Neural progenitor cell (in vitro differentiated cells): Measurements from ENCODE around the gene PLA2G4E. TPM values are rescaled to one million over a fixed set of nuclear protein-coding genes. Genes with fewer than 3 reads are reported as not detected.
A peak's percentile ranks its signal among the peaks of the same experiment; 100 is the strongest.

Source experiments
- DNase-seq: peaks from one replicate; pipeline ENCODE4 v3.0.0-alpha.2; 2016; ENCODE audit warnings: low spot score
- H2AFZ ChIP-seq: fragments of 200-600 bp; sonication (generic); replicated peaks from 2 replicates; pipeline ENCODE4 v1.6.1; 2016; ENCODE audit warnings: antibody characterized with exemption
- H3F3A ChIP-seq: fragments of 200-600 bp; sonication (generic); 2 replicates; pipeline ENCODE4 v1.6.1; 2016; ENCODE audit warnings: antibody characterized with exemption, low read depth
- H3K27ac ChIP-seq: fragments of 200-600 bp; sonication (generic); 2 replicates; pipeline ENCODE4 v1.5.1; 2016; ENCODE audit warnings: mild to moderate bottlenecking
- H3K27me3 ChIP-seq: fragments of 200-600 bp; sonication (generic); 2 replicates; pipeline ENCODE4 v1.6.1; 2016; ENCODE audit warnings: mild to moderate bottlenecking, moderate library complexity
- H3K36me3 ChIP-seq: fragments of 200-600 bp; sonication (generic); 2 replicates; pipeline ENCODE4 v1.5.1; 2016
- H3K4me1 ChIP-seq: fragments of 200-600 bp; sonication (generic); 2 replicates; pipeline ENCODE4 v1.6.1; 2016; ENCODE audit warnings: mixed run types
- H3K4me2 ChIP-seq: fragments of 200-600 bp; sonication (generic); 2 replicates; pipeline ENCODE4 v1.6.1; 2016
- H3K4me3 ChIP-seq: fragments of 200-600 bp; sonication (generic); 2 replicates; pipeline ENCODE4 v1.5.1; 2016
- H3K79me2 ChIP-seq: fragments of 200-600 bp; sonication (generic); 2 replicates; pipeline ENCODE4 v1.6.1; 2016; ENCODE audit warnings: low read depth
- H3K9ac ChIP-seq: fragments of 200-600 bp; sonication (generic); 2 replicates; pipeline ENCODE4 v1.6.1; 2016
- H3K9me3 ChIP-seq: fragments of 200-600 bp; sonication (generic); 2 replicates; pipeline ENCODE4 v1.5.1; 2016; ENCODE audit warnings: low read depth
- H4K20me1 ChIP-seq: fragments of 200-600 bp; sonication (generic); 2 replicates; pipeline ENCODE4 v1.6.1; 2016; ENCODE audit warnings: low read depth
- H3K27ac Mint-ChIP-seq: 3 replicates; pipeline ENCODE4 v1.8.0; 2021; ENCODE audit warnings: mixed read lengths
- H3K27me3 Mint-ChIP-seq: 2 replicates; pipeline ENCODE4 v1.8.0; 2022; ENCODE audit warnings: low read depth, mild to moderate bottlenecking, inconsistent platforms, moderate library complexity, mixed read lengths; ENCODE audit not compliant: insufficient read depth
- H3K36me3 Mint-ChIP-seq: 3 replicates; pipeline ENCODE4 v1.8.0; 2021; ENCODE audit warnings: mixed read lengths
- H3K4me1 Mint-ChIP-seq: 3 replicates; pipeline ENCODE4 v1.8.0; 2021; ENCODE audit warnings: mixed read lengths
- H3K4me3 Mint-ChIP-seq: 3 replicates; pipeline ENCODE4 v1.8.0; 2021; ENCODE audit warnings: mild to moderate bottlenecking, moderate library complexity, mixed read lengths
- H3K9me3 Mint-ChIP-seq: 3 replicates; pipeline ENCODE4 v1.8.0; 2020; ENCODE audit warnings: mixed read lengths
- EZH2 ChIP-seq: fragments of 200-600 bp; sonication (generic); IDR thresholded peaks from 2 replicates; pipeline ENCODE4 v1.6.1; 2017; ENCODE audit warnings: antibody characterized with exemption, mild to moderate bottlenecking, moderate library complexity
- EZH2phosphoT487 ChIP-seq: fragments of 200-600 bp; sonication (generic); IDR thresholded peaks from 2 replicates; pipeline ENCODE4 v1.6.1; 2017; ENCODE audit warnings: antibody characterized with exemption
- total RNA-seq: library from RNA; depleted of rRNA; stranded (reverse); fragments of >200 nt; gene quantifications from 2 replicates; pipeline ENCODE4 v1.2.3, GENCODE V29; 2015; ENCODE audit warnings: low replicate concordance
- TF ChIP-seq, protein P1 (sequence below): fragments of 200-600 bp; sonication (generic); IDR thresholded peaks from 2 replicates; pipeline ENCODE4 v1.5.1; 2017; ENCODE audit warnings: antibody characterized with exemption, mild to moderate bottlenecking

PLA2G4E gene
- total RNA-seq, 1 donor from 2014 or later: not detected

DNA sequence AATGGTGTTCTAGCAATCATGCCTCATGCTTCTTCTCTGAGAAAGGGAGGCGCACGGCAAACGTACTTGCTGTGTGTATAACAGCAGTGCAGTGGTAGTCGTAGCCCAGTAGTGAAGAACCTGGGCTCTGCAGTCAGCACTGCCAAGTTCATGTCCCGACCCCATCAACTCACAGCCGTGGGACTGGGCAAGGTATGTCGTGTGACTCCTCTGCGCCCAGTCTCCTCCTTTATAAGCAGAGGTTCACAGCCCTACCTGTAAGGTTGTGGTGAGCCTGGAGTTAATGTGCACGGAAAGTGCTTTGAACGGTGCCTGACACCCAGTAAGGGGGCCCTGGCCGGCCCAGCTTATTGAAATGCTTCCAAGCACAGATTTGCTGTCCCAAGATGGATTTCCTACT lies 75.1 kb downstream of the PLA2G4E start:
- H3K9me3 ChIP-seq: no peaks in the 10 kb centered on the region
- H3K4me2 ChIP-seq: no peak overlapping the region
- peaks cover 21% of the 10 kb centered on the region for H3K4me1 ChIP-seq
- H3K27ac Mint-ChIP-seq: no peak overlapping the region
- no peaks in the 10 kb centered on the region for H3K27me3 ChIP-seq
- H3K4me3 Mint-ChIP-seq: no peak overlapping the region
- no peak overlapping the region for H3K4me3 ChIP-seq
- H3K27me3 Mint-ChIP-seq: no peaks in the 10 kb centered on the region
- H4K20me1 ChIP-seq: peaks cover 5% of the 10 kb centered on the region
- TF ChIP-seq EZH2 (no peak), EZH2phosphoT487 (no peak)
- TF ChIP-seq, protein P1, sequence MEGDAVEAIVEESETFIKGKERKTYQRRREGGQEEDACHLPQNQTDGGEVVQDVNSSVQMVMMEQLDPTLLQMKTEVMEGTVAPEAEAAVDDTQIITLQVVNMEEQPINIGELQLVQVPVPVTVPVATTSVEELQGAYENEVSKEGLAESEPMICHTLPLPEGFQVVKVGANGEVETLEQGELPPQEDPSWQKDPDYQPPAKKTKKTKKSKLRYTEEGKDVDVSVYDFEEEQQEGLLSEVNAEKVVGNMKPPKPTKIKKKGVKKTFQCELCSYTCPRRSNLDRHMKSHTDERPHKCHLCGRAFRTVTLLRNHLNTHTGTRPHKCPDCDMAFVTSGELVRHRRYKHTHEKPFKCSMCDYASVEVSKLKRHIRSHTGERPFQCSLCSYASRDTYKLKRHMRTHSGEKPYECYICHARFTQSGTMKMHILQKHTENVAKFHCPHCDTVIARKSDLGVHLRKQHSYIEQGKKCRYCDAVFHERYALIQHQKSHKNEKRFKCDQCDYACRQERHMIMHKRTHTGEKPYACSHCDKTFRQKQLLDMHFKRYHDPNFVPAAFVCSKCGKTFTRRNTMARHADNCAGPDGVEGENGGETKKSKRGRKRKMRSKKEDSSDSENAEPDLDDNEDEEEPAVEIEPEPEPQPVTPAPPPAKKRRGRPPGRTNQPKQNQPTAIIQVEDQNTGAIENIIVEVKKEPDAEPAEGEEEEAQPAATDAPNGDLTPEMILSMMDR: no peak
- no peak overlapping the region for H3K9ac ChIP-seq
- H3F3A ChIP-seq: peaks cover 13% of the 10 kb centered on the region
- no peak overlapping the region for H3K27ac ChIP-seq
- H3K4me1 Mint-ChIP-seq: peaks cover 61% of the 10 kb centered on the region
- H3K79me2 ChIP-seq: no peaks in the 10 kb centered on the region
- H3K9me3 Mint-ChIP-seq: no peaks in the 10 kb centered on the region
- no peaks in the 10 kb centered on the region for H3K36me3 ChIP-seq
- DNase-seq: no peak
- H2AFZ ChIP-seq: no peak overlapping the region
- no peaks in the 10 kb centered on the region for H3K36me3 Mint-ChIP-seq

DNA sequence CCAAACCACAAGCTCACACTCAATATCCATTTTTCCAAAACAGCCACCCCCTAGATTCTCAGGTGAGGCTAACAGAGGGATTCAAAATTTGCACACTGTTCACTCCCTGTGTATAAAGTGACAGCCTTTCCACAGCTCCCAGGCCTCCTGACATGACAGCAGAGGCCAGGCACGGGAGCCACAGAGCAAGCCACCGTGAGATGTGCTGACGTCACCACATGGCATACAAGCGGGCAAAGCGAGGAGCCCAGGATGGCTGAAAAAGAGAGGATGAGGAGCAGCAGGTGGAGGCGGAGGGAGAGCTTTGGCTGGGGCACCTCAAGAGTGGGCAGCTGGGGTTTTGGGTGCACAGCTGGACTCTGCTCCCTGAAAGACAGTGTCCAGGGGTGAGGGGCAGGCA lies 75.6 kb downstream of the PLA2G4E start:
- Histone ChIP-seq H3K4me1 (peaks cover 21% of the 10 kb centered on the region), H3K9ac (no peak overlapping the region), H3K79me2 (no peaks in the 10 kb centered on the region), H3K4me2 (no peak overlapping the region), H3K27me3 (no peaks in the 10 kb centered on the region), H2AFZ (no peak overlapping the region), H3K9me3 (no peaks in the 10 kb centered on the region), H3K27ac (no peak overlapping the region), H3F3A (peaks cover 16% of the 10 kb centered on the region), H3K4me3 (no peak overlapping the region), H4K20me1 (peaks cover 5% of the 10 kb centered on the region), H3K36me3 (no peaks in the 10 kb centered on the region)
- Mint-ChIP-seq H3K9me3 (no peaks in the 10 kb centered on the region), H3K27me3 (no peaks in the 10 kb centered on the region), H3K27ac (peak overlapping the region; percentile 19), H3K4me3 (peak overlapping the region; percentile 18), H3K4me1 (peaks cover 61% of the 10 kb centered on the region), H3K36me3 (no peaks in the 10 kb centered on the region)
- no peak for DNase-seq
- TF ChIP-seq, protein P1: no peak
- no peak for TF ChIP-seq EZH2
- no peak for TF ChIP-seq EZH2phosphoT487

DNA sequence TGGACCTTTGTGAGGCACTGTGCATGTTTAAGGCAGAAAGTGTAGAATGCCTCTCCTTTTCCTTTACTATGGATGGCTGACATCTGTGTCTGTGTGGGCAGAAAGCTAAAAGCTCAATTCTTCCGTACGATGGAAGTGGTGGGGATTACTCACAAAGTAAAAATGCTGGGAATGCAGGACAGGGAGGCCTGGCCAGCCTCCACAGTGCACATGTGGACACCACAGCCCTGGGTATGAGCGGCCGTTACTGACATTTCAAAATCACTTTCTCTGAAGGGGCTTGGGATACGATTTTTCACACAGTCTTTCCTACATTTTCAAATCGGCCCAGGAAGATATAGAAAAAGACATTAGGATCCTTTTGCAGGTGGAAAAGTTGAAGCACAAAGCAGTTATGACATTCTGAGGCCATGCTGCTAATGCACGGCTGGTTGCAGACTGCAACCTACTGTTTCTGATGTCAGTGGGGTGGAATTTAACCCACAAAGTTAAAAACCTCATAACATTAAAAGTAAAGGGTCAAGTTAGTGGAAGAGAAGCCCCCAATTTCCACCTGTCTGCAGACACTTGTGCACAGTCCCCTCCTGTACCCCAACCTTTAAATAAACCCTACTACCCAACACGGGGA lies 76.4 kb downstream of the PLA2G4E start:
- Mint-ChIP-seq H3K4me3 (no peak overlapping the region), H3K27ac (peak overlapping the region; percentile 72), H3K27me3 (no peaks in the 10 kb centered on the region), H3K9me3 (no peaks in the 10 kb centered on the region), H3K36me3 (no peaks in the 10 kb centered on the region), H3K4me1 (peaks cover 61% of the 10 kb centered on the region)
- TF ChIP-seq, protein P1: no peak
- TF ChIP-seq EZH2: no peak
- TF ChIP-seq EZH2phosphoT487: no peak
- Histone ChIP-seq H4K20me1 (peaks cover 5% of the 10 kb centered on the region), H3F3A (peaks cover 16% of the 10 kb centered on the region), H3K9me3 (no peaks in the 10 kb centered on the region), H2AFZ (no peak overlapping the region), H3K9ac (no peak overlapping the region), H3K36me3 (no peaks in the 10 kb centered on the region), H3K79me2 (no peaks in the 10 kb centered on the region), H3K27me3 (no peaks in the 10 kb centered on the region), H3K27ac (no peak overlapping the region), H3K4me2 (no peak overlapping the region), H3K4me1 (peaks cover 21% of the 10 kb centered on the region), H3K4me3 (no peak overlapping the region)
- DNase-seq: peak; percentile 35
